ENCODE results near the gene CADPS.

DNA sequence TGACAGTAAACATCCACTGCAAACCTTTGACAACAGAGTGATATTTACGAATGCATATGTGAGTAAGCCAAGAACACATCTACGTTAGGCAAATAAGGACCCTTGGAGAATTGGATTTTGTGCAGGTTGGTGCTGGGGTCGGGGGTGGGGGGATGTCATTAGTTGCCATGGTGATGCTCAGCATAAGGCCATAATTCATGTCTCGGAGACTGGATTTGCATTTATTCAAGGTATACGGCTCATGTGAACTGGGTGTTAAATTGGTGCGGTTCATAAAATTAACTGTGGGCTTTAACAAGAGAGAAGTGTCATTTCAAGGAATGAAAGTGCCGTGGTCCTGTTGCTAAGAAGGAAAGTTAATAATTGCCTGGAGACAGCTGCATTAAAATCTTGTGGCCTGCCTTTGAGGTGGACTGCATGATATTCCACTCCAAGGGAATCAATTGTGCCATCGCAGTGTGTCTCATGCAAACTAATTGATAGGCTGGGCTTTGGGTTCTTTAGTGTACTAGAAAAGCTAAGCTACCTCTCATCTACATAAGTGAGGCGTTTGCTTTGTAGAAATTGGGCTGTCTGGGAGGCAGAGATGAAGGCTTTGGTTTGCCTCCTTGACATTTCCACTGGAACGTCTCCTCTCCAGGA lies 273.0 kb downstream of the CADPS start:
- TF ChIP-seq, protein P1, sequence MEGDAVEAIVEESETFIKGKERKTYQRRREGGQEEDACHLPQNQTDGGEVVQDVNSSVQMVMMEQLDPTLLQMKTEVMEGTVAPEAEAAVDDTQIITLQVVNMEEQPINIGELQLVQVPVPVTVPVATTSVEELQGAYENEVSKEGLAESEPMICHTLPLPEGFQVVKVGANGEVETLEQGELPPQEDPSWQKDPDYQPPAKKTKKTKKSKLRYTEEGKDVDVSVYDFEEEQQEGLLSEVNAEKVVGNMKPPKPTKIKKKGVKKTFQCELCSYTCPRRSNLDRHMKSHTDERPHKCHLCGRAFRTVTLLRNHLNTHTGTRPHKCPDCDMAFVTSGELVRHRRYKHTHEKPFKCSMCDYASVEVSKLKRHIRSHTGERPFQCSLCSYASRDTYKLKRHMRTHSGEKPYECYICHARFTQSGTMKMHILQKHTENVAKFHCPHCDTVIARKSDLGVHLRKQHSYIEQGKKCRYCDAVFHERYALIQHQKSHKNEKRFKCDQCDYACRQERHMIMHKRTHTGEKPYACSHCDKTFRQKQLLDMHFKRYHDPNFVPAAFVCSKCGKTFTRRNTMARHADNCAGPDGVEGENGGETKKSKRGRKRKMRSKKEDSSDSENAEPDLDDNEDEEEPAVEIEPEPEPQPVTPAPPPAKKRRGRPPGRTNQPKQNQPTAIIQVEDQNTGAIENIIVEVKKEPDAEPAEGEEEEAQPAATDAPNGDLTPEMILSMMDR (conservative IDR thresholded peaks at IDR 0.05; ENCODE audit: low read length), result no peak
- TF ChIP-seq EZH2phosphoT487 (IDR thresholded peaks at IDR 0.05; ENCODE audit: borderline replicate concordance), result no peak

Data from Loucy (cell line).